Measurements from ENCODE around the gene TAS2R60. TPM values are rescaled to one million over a fixed set of nuclear protein-coding genes. Genes with fewer than 3 reads are reported as not detected.
"Not testable (repeated sequence)": the region's sequence is repeated elsewhere in the genome, so short reads cannot be mapped to it uniquely, and the experiment has no call there.

The TAS2R60 gene
- total RNA-seq, 2 donors from 2014 or later: not detected

GRCh38 chr7:143408686-143409561 lies 34.3 kb upstream of the TAS2R60 start, which contains the start of gene EPHA1:
Gene EPHA1 (minus strand): TSS chr7:143408856. CDS start chr7:143408805, 51 bp downstream.
- DNase-seq (peak; percentile 56 to 80), ATAC-seq (peak; percentile 91)
- intact Hi-C loops (cut with DNase I, micrococcal nuclease): no loop called here

DNA sequence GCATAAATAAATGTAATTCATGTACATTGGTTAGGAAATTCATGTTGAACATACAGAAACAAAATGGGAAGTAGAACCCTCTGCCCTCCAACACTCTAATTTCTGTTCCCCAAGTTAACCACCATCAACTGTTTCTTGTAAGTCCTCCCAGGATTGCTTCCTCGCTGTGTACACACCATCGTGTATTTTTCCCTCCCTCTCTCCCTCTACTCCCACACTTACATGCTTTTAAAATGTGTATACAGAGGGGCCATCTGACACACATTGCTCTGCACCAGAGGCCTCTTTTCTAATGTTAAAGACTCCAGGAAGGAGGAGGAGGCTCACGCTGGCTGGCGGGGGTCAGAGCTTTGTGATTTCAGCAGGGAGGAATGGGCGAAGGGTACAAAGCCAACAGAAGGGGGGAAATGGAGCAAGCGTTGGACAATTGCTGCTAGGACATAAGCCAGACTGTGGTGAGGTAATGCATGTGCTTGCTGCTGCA lies 32.7 kb upstream of the TAS2R60 start:
- DNase-seq: no peak

GRCh38 chr7:143411976-143412708 lies 31.1 kb upstream of the TAS2R60 start:
- ATAC-seq (no peak), DNase-seq (no peak)
- intact Hi-C loops (cut with DNase I, micrococcal nuclease): loop anchor here in 1 of 2 donors (10.0 kb wide), 1 partner anchor 87 kb away; no protein-coding TSS in a partner anchor

More for the DNA sequence above, 32.7 kb upstream of the TAS2R60 start:
- intact Hi-C loops (cut with DNase I, micrococcal nuclease): loop anchor here in 1 of 2 donors (10.0 kb wide), 1 partner anchor 86 kb away; no protein-coding TSS in a partner anchor
- no peak for ATAC-seq

DNA sequence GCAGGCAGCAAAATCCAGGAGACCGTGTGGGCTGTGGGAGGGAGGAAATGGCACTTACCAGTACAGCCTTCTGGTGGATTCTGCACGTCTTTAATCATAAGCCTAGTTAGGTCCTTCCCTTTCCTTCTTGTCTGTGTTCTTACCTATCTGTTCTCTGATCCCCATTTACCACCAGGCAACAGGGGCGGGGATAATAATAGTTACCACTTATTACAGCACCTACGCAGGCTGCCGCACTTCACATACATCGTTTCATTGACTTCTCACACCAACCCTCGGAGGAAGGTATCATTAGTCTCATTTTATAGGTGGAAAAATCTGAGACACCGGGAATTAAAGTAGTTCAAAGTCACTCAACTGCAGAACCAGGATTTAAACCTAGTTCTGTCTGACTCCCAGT lies 30.1 kb upstream of the TAS2R60 start:
- ATAC-seq (no peak), DNase-seq (no peak)
- intact Hi-C loops (cut with DNase I, micrococcal nuclease): loop anchor here in 1 of 2 donors (10.0 kb wide), 1 partner anchor 88 kb away; no protein-coding TSS in a partner anchor

DNA sequence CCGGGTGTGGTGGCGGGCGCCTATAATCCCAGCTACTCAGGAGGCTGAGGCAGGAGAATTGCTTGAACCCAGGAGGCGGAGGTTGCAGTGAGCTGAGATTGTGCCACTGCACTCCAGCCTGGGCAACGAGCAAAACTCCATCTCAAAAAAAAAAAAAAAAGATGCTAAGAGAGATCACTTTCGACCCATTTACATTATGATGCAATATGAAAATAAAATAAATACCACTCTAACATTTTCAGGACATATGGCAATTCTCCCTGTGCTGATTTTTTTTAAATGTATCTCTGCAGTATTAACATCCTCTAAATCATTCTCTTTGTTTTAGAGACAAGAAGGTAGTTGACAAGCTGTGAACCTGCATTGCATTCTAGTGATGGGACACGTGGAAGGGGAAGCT lies 28.0 kb upstream of the TAS2R60 start:
- not testable (repeated sequence) for ATAC-seq, DNase-seq
- intact Hi-C loops (cut with DNase I, micrococcal nuclease): loop anchor here in 1 of 2 donors (10.0 kb wide), 1 partner anchor 90 kb away; no protein-coding TSS in a partner anchor

- intact Hi-C loops (cut with DNase I, micrococcal nuclease): loop anchor here in 1 of 2 donors (2.0 to 10.0 kb wide), 2 partner anchors 91 to 175 kb away; no protein-coding TSS in a partner anchor
- no peak for DNase-seq
- ATAC-seq: no peak
These were observed 27.4 kb upstream of the TAS2R60 start for GRCh38 chr7:143415742-143416397.

DNA sequence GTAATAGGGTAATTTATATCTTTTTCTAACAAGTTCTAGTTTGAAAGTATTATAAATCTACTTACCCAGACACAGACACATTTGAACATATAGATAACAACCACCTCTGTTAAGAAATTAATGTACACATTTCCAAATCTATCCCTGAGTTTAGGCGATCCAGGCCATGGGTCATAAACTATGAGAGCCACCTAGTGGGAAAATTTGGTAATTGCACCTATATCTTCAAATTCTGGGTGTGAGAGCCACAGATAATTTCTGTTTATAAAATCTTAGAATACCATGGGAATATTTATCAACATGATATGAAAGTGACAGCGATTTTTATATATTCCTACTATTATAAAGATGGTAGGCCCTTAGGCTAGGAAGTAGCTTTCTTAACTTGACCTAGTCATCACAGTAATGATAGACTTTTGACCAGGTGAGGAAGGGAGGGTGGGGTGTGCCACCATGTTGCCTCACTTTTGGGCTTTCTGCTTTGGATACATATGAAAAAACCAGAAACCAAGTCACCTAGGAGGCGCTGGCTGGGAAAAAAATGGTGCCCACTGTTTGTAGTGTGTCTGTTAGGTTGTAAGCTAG lies 26.6 kb upstream of the TAS2R60 start:
- DNase-seq (no peak), ATAC-seq (peak; percentile 39)
- intact Hi-C loops (cut with DNase I, micrococcal nuclease): loop anchor here in 1 of 2 donors (2.0 to 10.0 kb wide), 2 partner anchors 92 to 176 kb away; no protein-coding TSS in a partner anchor

DNA sequence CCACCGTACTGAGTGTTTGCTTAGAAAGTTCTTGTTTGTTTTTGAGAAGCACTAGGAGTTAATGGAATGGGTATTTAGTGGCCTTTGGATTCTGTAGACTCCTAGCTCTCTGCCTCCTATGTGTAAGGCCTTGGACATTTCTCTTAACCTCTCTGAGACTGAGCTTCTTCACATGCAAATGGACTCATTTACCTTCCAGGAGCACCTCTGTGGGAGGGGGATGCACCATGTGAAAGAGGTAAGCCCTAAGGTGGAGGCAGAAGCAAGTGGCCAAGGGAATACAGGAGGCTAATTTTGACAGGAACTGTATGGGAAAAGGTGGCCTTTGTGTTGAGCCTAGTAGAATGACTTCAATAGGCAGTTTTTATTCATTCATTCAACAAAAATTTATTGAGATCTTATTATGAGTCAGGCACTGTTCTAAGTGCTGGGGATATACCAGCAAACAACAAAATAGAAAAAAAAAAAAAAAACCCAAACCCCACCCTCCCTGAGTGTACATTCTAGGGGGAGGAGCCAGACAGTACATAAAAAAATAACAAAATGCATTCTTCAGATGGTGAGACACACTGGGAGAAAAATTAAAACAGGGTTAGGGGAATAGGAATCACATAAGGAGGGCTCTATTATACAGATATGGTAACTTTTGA lies 25.4 kb upstream of the TAS2R60 start:
- peak; percentile 22 for ATAC-seq
- DNase-seq: no peak
- intact Hi-C loops (cut with DNase I, micrococcal nuclease): loop anchor here in 1 of 2 donors (2.0 to 10.0 kb wide), 2 partner anchors 93 to 177 kb away; no protein-coding TSS in a partner anchor

DNA sequence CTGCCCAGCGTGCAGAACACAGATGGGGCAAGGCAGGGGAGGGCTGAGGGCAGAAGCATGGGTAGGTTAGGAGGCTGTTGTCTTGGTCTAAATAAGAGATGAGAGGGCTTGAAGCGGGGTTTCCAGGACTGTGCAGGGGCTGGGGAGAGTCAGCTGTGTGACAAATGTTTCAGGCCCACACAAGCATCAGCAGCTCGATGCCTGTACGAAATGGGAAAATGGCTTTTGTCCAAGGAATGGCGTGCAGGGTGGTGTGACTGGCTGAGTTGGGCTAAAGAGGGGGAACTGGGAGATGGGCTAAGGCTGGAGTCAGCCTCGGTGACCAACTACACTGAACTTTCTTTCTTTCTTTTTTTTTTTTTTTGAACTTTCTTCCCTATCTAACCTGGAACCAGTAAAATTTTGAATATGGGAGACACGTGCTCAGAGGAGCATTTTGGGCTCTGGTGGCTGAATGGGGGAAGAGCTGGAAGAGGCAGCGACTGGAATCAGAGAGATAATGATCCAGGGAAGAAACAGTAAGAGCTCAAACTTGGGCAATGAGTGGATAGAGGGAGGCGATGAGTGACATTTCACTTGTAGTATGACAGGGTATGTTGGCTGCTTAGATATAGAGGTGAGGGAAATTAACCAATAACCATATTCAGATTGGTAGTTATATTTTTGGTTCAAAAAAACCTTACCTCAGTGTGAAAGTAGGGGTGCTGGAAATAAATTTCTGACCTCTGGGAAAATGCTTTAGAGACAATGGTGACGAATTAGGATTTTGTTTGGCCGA lies 24.4 kb upstream of the TAS2R60 start:
- intact Hi-C loops (cut with DNase I, micrococcal nuclease): loop anchor here in 1 of 2 donors (10.0 kb wide), 1 partner anchor 94 kb away; no protein-coding TSS in a partner anchor
- DNase-seq: no peak
- no peak for ATAC-seq

GRCh38 chr7:143419880-143420279 lies 23.4 kb upstream of the TAS2R60 start:
- peak; percentile 59 to 68 for DNase-seq
- ATAC-seq: peak; percentile 94
- intact Hi-C loops (cut with DNase I, micrococcal nuclease): loop anchor here in 1 of 2 donors (10.0 kb wide), 1 partner anchor 95 kb away; no protein-coding TSS in a partner anchor

GRCh38 chr7:143420624-143421023 lies 22.6 kb upstream of the TAS2R60 start:
- ATAC-seq; DNase-seq; intact Hi-C loops (cut with DNase I, micrococcal nuclease): not testable (repeated sequence)

GRCh38 chr7:143422033-143422432 lies 21.2 kb upstream of the TAS2R60 start:
- intact Hi-C loops (cut with DNase I, micrococcal nuclease): no loop called here
- DNase-seq: no peak
- no peak for ATAC-seq

DNA sequence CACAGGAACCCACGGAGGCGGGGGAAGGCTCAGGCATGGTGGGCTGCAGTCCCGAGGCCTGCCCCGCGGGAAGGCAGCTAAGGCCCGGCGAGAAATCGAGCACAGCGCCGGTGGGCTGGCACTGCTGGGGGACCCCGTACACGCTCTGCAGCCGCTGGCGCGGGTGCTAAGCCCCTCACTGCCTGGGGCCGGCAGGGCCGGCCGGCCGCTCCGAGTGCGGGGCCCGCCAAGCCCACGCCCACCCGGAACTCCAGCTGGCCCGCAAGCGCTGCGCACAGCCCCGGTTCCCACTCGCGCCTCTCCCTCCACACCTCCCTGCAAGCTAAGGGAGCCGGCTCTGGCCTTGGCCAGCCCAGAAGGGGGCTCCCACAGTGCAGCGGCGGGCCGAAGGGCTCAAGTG lies 18.8 kb upstream of the TAS2R60 start:
- intact Hi-C loops (cut with DNase I, micrococcal nuclease); ATAC-seq; DNase-seq: not testable (repeated sequence)

GRCh38 chr7:143426479-143427142 lies 16.6 kb upstream of the TAS2R60 start:
- DNase-seq (no peak), ATAC-seq (no peak)
- intact Hi-C loops (cut with DNase I, micrococcal nuclease): no loop called here

DNA sequence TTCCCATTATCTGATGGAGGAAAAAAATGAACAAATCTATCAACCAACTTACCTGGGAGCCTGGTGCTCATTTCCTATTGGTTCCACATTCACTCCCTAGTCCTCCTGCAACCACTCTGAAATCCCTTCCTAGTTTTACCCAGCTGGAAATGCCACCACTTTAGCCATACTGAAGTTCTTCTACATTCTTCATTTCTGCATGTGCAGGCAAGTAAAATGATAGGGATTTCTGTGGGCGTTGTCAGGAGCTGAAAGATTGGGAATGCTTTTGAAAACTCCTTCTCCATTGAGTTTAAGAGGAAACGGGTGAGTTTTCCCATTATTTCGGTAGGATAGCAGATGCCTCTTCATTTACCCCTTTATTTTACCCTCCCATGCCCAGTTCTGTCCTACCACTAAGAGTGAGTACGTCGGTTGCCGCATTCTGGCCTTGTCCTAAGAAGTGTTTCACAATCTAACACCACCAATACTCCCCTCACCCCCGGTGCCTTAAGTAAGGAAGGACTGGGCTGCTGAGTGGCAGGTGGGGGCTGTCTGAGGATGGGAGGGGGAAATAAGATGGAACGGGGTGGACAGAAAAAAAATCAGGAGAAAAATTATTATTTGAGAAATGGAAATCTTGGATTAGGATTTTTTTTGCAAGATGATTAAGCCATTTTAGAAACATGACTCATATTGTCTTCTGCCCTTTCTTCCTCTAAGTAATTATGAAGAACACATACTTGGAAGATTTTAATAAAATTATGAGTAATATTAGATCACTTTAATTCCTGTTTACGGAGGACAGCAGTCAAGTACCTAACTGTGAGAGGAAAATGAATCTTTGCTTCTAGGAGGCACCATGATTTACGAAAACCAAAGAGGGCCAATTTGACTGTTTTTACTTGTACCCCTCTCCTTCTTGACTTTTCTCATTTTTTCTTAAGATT lies 13.2 kb upstream of the TAS2R60 start:
- intact Hi-C loops (cut with DNase I, micrococcal nuclease): no loop called here
- no peak for DNase-seq
- no peak for ATAC-seq

Data from left colon (tissue), 2 donors.